GM12875 (cell line): Measurements from ENCODE around the gene MNX1.

Source experiments
- H3K4me3 ChIP-seq: one replicate; pipeline ENCODE4 v1.5.1; 2011; ENCODE audit warnings: low read depth, low read length, control low read depth
- TF ChIP-seq, protein P1 (sequence below): IDR thresholded peaks from 2 replicates; pipeline ENCODE4 v1.5.1; 2011; ENCODE audit warnings: low read depth, mild to moderate bottlenecking, control low read depth, inconsistent platforms, low read length, moderate library complexity, borderline replicate concordance; ENCODE audit not compliant: insufficient read depth

The MNX1 gene

DNA sequence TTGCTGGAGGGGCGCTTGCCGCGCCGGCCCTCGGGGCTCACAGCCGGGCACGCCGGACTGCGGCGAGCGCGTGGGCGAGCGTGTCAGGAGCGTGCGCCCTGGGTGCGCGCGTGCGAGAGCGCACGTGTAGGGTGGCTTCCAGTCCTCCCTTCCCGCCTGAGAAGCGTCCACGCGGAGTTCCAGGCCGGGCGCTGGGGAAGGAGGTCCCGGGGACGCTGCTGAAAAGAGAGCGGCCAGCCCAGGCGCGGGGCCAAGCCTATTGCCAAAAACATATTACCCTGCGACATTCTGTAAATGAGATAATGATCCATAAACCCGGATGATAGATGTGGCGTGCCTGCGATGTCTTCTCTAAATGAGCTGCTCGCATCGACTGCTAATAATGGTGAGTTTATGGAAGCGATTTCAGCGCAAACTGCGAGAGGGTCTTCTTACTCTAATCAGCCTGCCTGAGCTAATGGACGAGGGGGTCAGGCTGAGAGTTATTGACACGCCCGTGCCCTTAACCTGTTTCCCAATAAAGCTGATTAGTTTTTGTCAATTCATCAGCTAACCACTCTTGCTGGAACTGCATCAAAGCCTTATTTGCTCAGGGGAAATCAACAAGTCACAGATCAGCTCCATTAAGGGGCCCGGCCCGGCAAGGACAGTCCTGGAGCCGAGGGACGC lies 8.0 kb upstream of the MNX1 start:
- no peak overlapping the region for H3K4me3 ChIP-seq
- TF ChIP-seq, protein P1, sequence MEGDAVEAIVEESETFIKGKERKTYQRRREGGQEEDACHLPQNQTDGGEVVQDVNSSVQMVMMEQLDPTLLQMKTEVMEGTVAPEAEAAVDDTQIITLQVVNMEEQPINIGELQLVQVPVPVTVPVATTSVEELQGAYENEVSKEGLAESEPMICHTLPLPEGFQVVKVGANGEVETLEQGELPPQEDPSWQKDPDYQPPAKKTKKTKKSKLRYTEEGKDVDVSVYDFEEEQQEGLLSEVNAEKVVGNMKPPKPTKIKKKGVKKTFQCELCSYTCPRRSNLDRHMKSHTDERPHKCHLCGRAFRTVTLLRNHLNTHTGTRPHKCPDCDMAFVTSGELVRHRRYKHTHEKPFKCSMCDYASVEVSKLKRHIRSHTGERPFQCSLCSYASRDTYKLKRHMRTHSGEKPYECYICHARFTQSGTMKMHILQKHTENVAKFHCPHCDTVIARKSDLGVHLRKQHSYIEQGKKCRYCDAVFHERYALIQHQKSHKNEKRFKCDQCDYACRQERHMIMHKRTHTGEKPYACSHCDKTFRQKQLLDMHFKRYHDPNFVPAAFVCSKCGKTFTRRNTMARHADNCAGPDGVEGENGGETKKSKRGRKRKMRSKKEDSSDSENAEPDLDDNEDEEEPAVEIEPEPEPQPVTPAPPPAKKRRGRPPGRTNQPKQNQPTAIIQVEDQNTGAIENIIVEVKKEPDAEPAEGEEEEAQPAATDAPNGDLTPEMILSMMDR, result no peak

DNA sequence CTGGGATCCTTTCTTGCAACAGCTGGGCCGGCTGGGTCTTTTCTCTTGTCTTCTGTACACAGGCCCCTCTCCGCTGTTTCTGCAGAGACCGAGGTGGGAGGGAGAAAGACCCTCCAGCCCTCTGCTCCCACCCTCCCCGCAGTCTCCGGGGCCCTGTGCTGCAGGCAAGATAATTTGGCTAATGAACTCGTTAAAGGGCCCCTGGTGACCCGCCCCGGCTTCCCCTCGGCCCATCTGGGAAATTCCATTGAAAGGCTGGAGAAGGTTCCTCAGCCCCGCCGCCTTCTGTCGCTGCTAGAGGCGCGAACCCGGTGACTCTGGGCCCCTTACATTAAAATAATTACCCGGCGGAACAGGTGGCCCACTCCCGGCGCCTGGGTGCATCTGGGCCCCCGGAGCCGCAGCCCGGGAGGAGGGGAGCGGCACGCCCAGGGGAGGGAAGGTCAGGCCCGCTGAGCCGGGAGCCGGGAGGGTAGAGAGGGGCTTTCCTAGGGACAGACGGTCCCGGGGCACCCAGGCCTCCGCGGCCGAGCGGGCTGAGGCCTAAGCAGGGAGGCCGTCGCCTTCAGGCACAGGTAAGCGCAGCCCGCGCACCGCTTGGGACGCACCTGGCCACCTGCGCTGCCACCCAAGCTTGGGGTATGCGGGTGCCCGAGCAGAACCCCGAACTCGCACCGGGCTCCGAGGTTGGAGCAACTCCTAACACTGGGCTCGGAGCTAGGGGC lies 7.3 kb upstream of the MNX1 start:
- TF ChIP-seq, protein P1, result no peak

DNA sequence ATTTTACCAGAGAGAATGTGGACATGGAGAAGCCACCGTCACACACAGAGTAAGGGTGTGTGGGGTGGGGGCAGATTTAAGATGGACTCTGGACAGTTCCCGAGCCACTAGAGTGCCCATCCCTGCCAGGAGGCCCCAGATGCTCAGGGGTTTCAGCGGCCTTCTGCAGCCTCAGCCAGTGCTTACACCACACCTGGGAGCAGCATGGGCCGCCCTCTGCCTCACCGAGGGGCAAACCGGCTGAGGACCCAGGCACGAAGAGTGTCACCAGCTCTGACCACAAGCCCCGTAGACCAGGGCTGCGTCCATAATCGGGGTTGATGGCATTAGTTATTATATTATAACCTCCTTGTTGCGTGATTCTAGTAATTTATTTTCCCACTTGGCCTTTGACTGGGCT lies 6.7 kb upstream of the MNX1 start:
- TF ChIP-seq, protein P1, result no peak
- no peak overlapping the region for H3K4me3 ChIP-seq

More for the DNA sequence above, 7.3 kb upstream of the MNX1 start:
- no peak overlapping the region for H3K4me3 ChIP-seq

DNA sequence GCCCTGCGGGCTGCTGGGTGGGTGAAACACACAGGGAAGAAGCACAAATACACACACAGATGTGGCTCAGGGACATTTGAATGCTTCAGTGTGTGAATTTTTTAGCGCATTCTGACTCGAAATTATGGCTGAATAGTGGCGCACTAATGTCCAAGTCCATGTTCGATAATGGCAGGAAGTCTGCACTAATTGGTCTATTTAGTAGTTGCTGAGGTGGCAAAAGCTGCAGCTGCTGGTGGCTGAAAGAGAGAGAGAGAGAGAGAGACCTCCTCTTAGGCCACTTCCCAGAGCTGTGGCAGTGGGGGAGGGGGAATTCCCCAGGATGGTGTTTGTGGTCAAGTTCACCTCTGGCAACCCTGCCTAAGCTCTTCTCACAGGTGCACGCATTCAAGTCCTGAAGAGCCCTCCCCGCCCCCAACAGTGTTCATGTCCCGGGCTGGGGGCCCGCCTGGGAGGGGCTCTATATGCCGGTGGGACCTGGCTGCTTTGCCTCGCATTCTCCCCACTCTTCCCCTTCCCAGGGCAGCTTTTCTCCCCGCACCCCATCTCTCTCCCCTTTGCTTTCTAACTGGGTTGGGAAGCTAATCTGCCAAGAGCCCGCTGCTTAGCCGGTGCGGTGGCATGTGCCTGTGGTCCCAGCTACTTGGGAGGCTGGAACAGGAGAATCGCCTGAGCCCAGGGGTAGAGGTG lies 6.0 kb upstream of the MNX1 start:
- TF ChIP-seq, protein P1, result no peak
- no peak overlapping the region for H3K4me3 ChIP-seq

DNA sequence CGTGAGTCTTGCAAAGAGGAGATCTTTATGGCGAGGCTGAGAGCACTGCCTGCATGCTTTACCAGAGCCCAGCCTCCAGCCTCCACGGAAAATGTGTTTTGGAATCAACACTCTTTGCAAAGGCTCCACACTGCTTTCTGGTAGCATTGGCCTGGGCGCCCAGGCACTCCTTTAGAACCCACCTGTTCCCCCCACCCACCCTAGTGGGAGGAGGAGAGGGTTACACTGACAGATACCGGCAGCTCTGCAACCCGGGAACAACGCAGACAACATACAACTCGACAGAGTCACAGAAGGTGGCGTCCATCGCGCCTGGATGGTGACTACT lies 5.5 kb upstream of the MNX1 start:
- no peak overlapping the region for H3K4me3 ChIP-seq
- TF ChIP-seq, protein P1, result no peak

DNA sequence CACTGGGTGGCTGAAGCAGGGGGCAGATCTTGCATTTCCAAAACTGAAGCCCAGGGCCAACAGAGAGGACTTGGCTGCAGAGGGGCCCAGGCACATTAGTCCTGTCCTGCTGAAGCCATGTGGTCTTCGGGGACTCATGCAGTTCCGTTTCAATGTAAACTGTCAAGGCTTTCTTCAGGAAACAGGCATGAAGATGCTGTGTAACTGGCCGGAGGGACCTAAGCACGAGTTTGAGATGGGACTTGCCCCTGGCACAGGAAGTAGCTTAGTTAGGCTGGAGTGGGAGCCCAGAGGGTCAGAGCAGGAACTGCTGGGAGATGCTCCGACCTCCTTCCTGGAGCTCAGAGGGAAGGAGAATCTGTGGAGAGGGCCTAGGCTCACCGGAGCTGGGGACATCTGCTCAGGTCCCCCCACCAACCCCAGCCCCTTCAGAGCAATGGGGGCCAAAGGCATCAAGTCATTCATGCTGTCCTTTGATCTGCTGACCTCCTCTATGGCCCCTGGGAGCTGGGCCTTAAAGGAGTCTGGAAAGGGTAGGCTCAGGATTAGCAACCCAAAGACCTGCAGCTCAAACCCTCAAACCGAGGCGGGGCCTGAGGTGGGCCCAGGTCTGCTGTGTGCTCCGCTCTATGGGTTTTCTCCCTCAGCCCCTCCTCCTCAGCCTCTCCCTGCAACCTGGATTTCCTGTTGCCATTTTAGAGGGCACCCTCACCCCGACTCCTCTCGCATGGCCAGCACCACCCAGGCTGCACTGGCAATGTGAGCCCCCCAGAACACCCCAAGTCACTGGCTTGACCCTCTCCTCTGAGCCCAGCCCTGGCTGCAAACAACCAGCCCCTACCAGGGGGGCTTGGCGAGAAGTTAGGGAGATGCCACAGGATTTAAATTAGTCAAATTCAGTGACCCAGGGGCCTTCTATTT lies 4.4 kb upstream of the MNX1 start:
- TF ChIP-seq, protein P1, result no peak
- H3K4me3 ChIP-seq, result no peak overlapping the region
